Naive thymus-derived CD4-positive, alpha-beta T cell (primary cell): ENCODE results near the gene MRPL49. TPM values are rescaled to one million over a fixed set of nuclear protein-coding genes. Genes with fewer than 3 reads are reported as not detected.

Experiments used
- ATAC-seq: fragments of 150-1000 bp; cut with Tn5 transposase; 2 replicates; pipeline ENCODE4 v1.10.0; 2021; ENCODE audit warnings: mild to moderate bottlenecking, moderate library complexity
- CTCF ChIA-PET: fragments of 350-600 bp; sonication (Branson Sonifier 250); formaldehyde crosslinking; loops from one replicate; lab custom pipeline; 2021; ENCODE audit warnings: antibody characterized with exemption; lab: Charles Lee
- POLR2A ChIA-PET: fragments of 350-600 bp; sonication (Branson Sonifier 250); formaldehyde crosslinking; loops from one replicate; lab custom pipeline; 2021; ENCODE audit warnings: antibody characterized with exemption, inconsistent platforms; lab: Charles Lee
- DNase-seq, 9 donors: peaks; one replicate each; pipeline versions ENCODE4 v3.0.0 to v3.0.0-alpha.2; 2020 to 2022; ENCODE audit warnings: mixed read lengths in 1 of 9
- H3K27ac ChIP-seq: one replicate; pipeline ENCODE4 v1.7.0; 2013; ENCODE audit warnings: mild to moderate bottlenecking, low read depth, low read length, moderate library complexity
- H3K27me3 ChIP-seq, 2 donors: one replicate each; pipeline ENCODE4 v1.7.0; 2013; ENCODE audit warnings: low read length in 2 of 2, mild to moderate bottlenecking in 2 of 2, moderate library complexity in 2 of 2; ENCODE audit not compliant: control insufficient read depth in 2 of 2, insufficient read depth in 2 of 2
- H3K36me3 ChIP-seq, 3 experiments: 1 replicate in 2 of 3; 2 replicates in 1 of 3; pipeline ENCODE4 v1.7.0; 2013; ENCODE audit warnings: low read length in 3 of 3, mild to moderate bottlenecking in 3 of 3, moderate library complexity in 1 of 3; ENCODE audit not compliant: insufficient read depth in 3 of 3, control insufficient read depth in 2 of 3
- H3K4me1 ChIP-seq, 2 donors: one replicate each; pipeline ENCODE4 v1.7.0; 2013; ENCODE audit warnings: low read length in 2 of 2, mild to moderate bottlenecking in 2 of 2, moderate library complexity in 1 of 2; ENCODE audit not compliant: control insufficient read depth in 2 of 2, insufficient read depth in 2 of 2
- H3K4me3 ChIP-seq: 2 replicates; pipeline ENCODE4 v1.7.0; 2013; ENCODE audit warnings: mild to moderate bottlenecking, low read length
- H3K9me3 ChIP-seq, 3 experiments: 1 replicate in 2 of 3; 2 replicates in 1 of 3; pipeline ENCODE4 v1.7.0; 2013; ENCODE audit warnings: low read length in 3 of 3; ENCODE audit not compliant: control insufficient read depth in 2 of 3
- H3K27ac Mint-ChIP-seq, 9 donors: one replicate each; pipeline ENCODE4 v1.8.0; 2020 to 2022; ENCODE audit warnings: mixed read lengths in 9 of 9, mild to moderate bottlenecking in 8 of 9, moderate library complexity in 5 of 9, inconsistent platforms in 2 of 9
- H3K27me3 Mint-ChIP-seq, 5 donors: one replicate each; pipeline ENCODE4 v1.8.0; 2021 to 2022; ENCODE audit warnings: mixed read lengths in 5 of 5, mild to moderate bottlenecking in 1 of 5
- H3K36me3 Mint-ChIP-seq, 5 donors: one replicate each; pipeline ENCODE4 v1.8.0; 2020 to 2022; ENCODE audit warnings: mixed read lengths in 5 of 5, mild to moderate bottlenecking in 3 of 5, inconsistent platforms in 1 of 5
- H3K4me1 Mint-ChIP-seq, 7 donors: one replicate each; pipeline ENCODE4 v1.8.0; 2020 to 2022; ENCODE audit warnings: mixed read lengths in 7 of 7, mild to moderate bottlenecking in 3 of 7, inconsistent platforms in 1 of 7
- H3K4me3 Mint-ChIP-seq, 10 donors: one replicate each; pipeline ENCODE4 v1.8.0; 2020 to 2022; ENCODE audit warnings: mild to moderate bottlenecking in 10 of 10, mixed read lengths in 10 of 10, moderate library complexity in 6 of 10, inconsistent platforms in 2 of 10
- H3K9me3 Mint-ChIP-seq, 11 donors: one replicate each; pipeline ENCODE4 v1.8.0; 2020 to 2022; ENCODE audit warnings: mixed read lengths in 11 of 11, mild to moderate bottlenecking in 4 of 11, inconsistent platforms in 1 of 11, moderate library complexity in 1 of 11
- intact Hi-C, 2 donors: fragments of 100-400 bp; cut with micrococcal nuclease; formaldehyde crosslinking; loops; one replicate each; pipeline ENCODE4 v1.15.1; 2023
- polyA plus RNA-seq, 2 donors: library from polyadenylated mRNA; unstranded; fragments of 300-500 nt; fragmentation: Illumina TruSeq; gene quantifications; one replicate each; pipeline ENCODE4 v1.2.3, GENCODE V29; 2021
- total RNA-seq, 6 experiments: library from RNA in 5 of 6; stranded (reverse) in 5 of 6; gene quantifications; 1 replicate in 5 of 6; 2 replicates in 1 of 6; pipeline ENCODE4 v1.2.3 and lab custom pipeline; 2021 to 2026

MRPL49 gene
- total and polyA plus RNA-seq, 7 experiments from 2014 or later = 38.1 to 102 (median 62.9) TPM

DNA sequence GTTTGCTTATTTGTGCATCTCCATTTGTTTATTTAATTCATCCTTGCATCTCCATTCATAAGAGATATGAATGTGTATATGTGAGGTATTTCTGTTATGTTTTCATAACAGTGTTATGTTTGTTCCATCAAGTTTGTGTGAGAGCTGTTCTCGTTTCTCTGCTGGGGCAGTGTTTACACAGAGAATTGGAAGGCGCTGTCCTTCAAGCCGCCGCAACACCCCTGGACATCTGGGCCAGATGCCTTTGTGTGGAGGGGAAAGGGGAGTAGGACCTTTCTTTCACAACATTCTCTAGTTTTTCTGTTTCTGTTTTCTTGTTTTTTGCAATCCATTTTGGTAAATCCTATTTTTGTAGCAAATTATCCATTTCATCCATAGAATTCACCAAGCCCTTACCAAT, 17.5 kb upstream of the MRPL49 start:
- no peak for ATAC-seq
- H3K27me3 Mint-ChIP-seq = no peaks in the 10 kb centered on the region
- peaks cover 8 to 26% (median 12%) of the 10 kb centered on the region in 7 donors for H3K4me1 Mint-ChIP-seq

DNA sequence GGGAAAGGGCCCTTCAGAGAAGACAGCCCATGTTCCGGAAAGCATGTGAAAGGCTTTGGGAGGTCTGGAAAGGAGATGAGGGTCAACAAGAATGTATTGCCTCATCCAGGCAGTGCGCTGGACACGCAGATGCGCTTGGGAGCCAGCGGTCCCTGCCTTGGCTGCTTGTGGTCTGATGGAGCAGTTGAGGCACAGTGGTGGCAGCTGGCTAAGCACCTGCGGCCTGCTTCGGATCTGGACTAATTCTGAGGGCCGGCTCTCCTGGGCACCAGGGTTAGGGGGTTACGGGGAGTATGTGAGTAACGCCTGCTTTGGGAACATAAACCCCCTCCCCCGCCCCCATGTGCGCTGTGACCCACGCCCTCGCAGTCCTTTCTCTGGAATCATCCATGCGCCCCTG, 15.0 kb upstream of the MRPL49 start:
- ATAC-seq = no peak
- Histone ChIP-seq H3K4me3 (no peak overlapping the region), H3K27ac (no peak overlapping the region), H3K36me3 (peaks cover 0 to 53% (median 4%) of the 10 kb centered on the region in 3 experiments), H3K4me1 (peaks cover 13% of the 10 kb centered on the region in 2 donors), H3K9me3 (no peaks in the 10 kb centered on the region), H3K27me3 (no peaks in the 10 kb centered on the region)
- POLR2A ChIA-PET = interaction anchor here (1.0 to 7.5 kb wide), 2 partner anchors 15 to 84 kb away, joined by 3 to 98 read pairs; partner anchors contain the start of genes FAU and MRPL49
- Mint-ChIP-seq H3K4me3 (no peak overlapping the region), H3K27ac (peak overlapping the region in 1 of 9 donors; percentile 52), H3K36me3 (peaks cover 0 to 18% (median 9%) of the 10 kb centered on the region in 5 donors), H3K4me1 (peaks cover 26 to 35% (median 33%) of the 10 kb centered on the region in 7 donors), H3K9me3 (no peaks in the 10 kb centered on the region), H3K27me3 (no peaks in the 10 kb centered on the region)
- CTCF ChIA-PET = no interaction called here
- DNase-seq = no peak
- intact Hi-C loops = no loop called here

More for the DNA sequence above, 17.5 kb upstream of the MRPL49 start:
- no peak overlapping the region for H3K27ac ChIP-seq
- Mint-ChIP-seq H3K27ac (peak overlapping the region in 1 of 9 donors; percentile 49), H3K4me3 (no peak overlapping the region), H3K9me3 (no peaks in the 10 kb centered on the region), H3K36me3 (peaks cover 0 to 22% (median 8%) of the 10 kb centered on the region in 5 donors)
- H3K36me3 ChIP-seq = peaks cover 0 to 55% (median 4%) of the 10 kb centered on the region in 3 experiments
- no peak for DNase-seq
- no peaks in the 10 kb centered on the region for H3K9me3 ChIP-seq
- no peak overlapping the region for H3K4me3 ChIP-seq
- POLR2A ChIA-PET = interaction anchor here (0.7 to 1.5 kb wide), 4 partner anchors 31 to 1734 kb away, joined by 3 read pairs; no protein-coding TSS in a partner anchor
- CTCF ChIA-PET = interaction anchor here (1.3 kb wide), 1 partner anchor 13 kb away, joined by 5 read pairs; the partner anchor contains the start of gene ZNHIT2
- no peaks in the 10 kb centered on the region for H3K4me1 ChIP-seq
- H3K27me3 ChIP-seq = no peaks in the 10 kb centered on the region
- intact Hi-C loops = no loop called here

DNA sequence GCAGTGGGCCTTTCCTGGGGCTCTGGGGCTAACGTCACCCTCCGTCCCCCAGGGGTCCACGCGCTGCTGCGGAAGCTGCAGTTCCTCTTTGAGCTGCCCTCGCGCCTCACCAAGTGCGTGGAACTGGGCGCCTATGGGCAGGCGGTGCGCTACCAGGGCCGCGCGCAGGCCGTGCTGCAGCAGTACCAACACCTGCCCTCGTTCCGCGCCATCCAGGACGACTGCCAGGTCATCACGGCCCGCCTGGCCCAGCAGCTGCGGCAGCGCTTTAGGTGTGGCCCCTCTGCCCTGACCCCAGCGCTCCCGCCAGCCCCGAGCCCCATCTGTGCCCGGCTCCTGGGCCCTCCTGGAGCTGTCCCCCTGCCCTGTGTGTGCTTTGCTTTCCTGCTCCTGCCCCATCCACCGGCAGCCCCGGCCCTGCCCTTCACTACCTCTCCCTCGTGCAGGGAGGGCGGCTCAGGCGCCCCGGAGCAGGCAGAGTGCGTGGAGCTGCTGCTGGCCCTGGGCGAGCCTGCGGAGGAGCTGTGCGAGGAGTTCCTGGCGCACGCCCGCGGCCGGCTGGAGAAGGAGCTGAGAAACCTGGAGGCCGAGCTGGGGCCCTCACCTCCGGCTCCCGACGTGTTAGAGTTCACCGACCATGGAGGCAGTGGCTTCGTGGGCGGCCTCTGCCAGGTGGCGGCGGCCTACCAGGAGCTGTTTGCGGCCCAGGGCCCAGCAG, 14.2 kb upstream of the MRPL49 start:
- Mint-ChIP-seq H3K27ac (no peak overlapping the region), H3K36me3 (peaks cover 0 to 18% (median 9%) of the 10 kb centered on the region in 5 donors), H3K27me3 (no peaks in the 10 kb centered on the region), H3K4me3 (no peak overlapping the region), H3K4me1 (peaks cover 28 to 35% (median 33%) of the 10 kb centered on the region in 7 donors), H3K9me3 (no peaks in the 10 kb centered on the region)
- peaks cover 13 to 15% of the 10 kb centered on the region in 2 donors for H3K4me1 ChIP-seq
- intact Hi-C loops = no loop called here
- POLR2A ChIA-PET = interaction anchor here (0.6 to 7.5 kb wide), 4 partner anchors 9 to 24 kb away, joined by 3 to 98 read pairs (median 40); partner anchors contain the start of genes FAU, MRPL49, VPS51 and ZNHIT2
- no peaks in the 10 kb centered on the region for H3K9me3 ChIP-seq
- H3K4me3 ChIP-seq = no peak overlapping the region
- no peak overlapping the region for H3K27ac ChIP-seq
- ATAC-seq (no peak), DNase-seq (no peak)
- no peaks in the 10 kb centered on the region for H3K27me3 ChIP-seq
- peaks cover 0 to 47% (median 4%) of the 10 kb centered on the region in 3 experiments for H3K36me3 ChIP-seq
- CTCF ChIA-PET = interaction anchor here (0.6 kb wide), 1 partner anchor 620 kb away, joined by 3 read pairs; no protein-coding TSS in a partner anchor

GRCh38 chr11:65108469-65109123, 13.5 kb upstream of the MRPL49 start:
- DNase-seq = no peak
- H3K4me3 ChIP-seq = no peak overlapping the region
- no peak overlapping the region for H3K4me3 Mint-ChIP-seq

DNA sequence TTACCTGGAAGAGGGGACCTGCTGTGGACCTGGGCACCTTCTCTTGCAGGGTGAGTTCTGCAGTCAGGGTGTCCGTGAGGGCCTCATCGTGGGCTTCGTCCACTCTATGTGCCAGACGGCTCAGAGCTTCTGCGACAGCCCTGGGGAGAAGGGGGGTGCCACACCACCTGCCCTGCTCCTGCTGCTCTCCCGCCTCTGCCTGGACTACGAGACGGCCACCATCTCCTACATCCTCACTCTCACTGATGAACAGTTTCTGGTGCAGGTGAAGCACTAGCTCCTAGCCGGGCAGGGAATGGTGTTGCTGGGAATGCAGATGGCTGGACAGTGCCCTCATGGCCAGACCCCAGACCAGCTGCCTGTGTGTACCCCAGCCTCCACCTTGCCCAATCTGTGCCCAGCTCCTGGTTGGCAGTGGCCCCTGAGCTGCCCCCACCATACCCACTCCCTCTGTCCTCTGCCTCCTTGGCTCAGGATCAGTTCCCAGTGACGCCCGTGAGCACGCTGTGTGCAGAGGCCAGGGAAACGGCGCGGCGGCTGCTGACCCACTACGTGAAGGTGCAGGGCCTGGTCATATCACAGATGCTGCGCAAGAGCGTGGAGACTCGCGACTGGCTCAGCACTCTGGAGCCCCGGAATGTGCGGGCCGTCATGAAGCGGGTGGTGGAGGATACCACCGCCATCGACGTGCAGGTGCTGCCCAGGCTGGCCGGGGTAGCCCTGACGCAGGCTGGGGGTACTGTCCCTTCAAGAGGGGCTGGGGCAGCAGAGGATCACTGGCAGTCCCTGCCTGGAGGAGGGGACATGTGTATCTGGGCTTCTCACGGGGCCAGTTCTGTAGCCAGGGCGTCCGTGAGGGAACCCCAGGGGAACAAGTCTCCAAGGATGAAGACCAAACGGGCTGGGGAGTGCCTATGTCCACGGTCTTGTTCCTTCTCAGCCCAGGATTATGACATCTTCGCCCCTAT, 12.6 kb upstream of the MRPL49 start:
- POLR2A ChIA-PET = interaction anchor here (1.0 to 7.5 kb wide), 12 partner anchors 9 to 400 kb away, joined by 3 to 98 read pairs (median 4); partner anchors contain the start of genes ARL2, CAPN1, DPF2 and FAU
- no peak overlapping the region for H3K4me3 Mint-ChIP-seq
- intact Hi-C loops = loop anchor here (1.0 to 10.0 kb wide), 15 partner anchors 9 to 403 kb away; partner anchors contain the start of genes CAPN1 (in 2 of the 2), ARL2 (in 1 of the 2), CDC42EP2 (in 1 of the 2) and CDCA5 (in 1 of the 2)
- Histone ChIP-seq H3K36me3 (peaks cover 0 to 46% (median 4%) of the 10 kb centered on the region in 3 experiments), H3K4me1 (peaks cover 21 to 23% of the 10 kb centered on the region in 2 donors), H3K9me3 (no peaks in the 10 kb centered on the region), H3K27me3 (no peaks in the 10 kb centered on the region), H3K27ac (peak overlapping the region; percentile 70), H3K4me3 (no peak overlapping the region)
- H3K4me1 Mint-ChIP-seq = peaks cover 28 to 45% (median 38%) of the 10 kb centered on the region in 7 donors
- no peaks in the 10 kb centered on the region for H3K27me3 Mint-ChIP-seq
- peaks cover 0 to 15% (median 8%) of the 10 kb centered on the region in 5 donors for H3K36me3 Mint-ChIP-seq
- CTCF ChIA-PET = interaction anchor here (0.5 to 4.1 kb wide), 10 partner anchors 8 to 294 kb away, joined by 3 to 48 read pairs (median 4); partner anchors contain the start of genes CAPN1, FAU and MRPL49
- DNase-seq (no peak), ATAC-seq (no peak)
- no peaks in the 10 kb centered on the region for H3K9me3 Mint-ChIP-seq
- peak overlapping the region in 8 of 9 donors; percentile 50 to 100 (median 88) for H3K27ac Mint-ChIP-seq

More at GRCh38 chr11:65108469-65109123, 13.5 kb upstream of the MRPL49 start:
- Mint-ChIP-seq H3K4me1 (peaks cover 30 to 41% (median 33%) of the 10 kb centered on the region in 7 donors), H3K27me3 (no peaks in the 10 kb centered on the region), H3K36me3 (peaks cover 0 to 15% (median 9%) of the 10 kb centered on the region in 5 donors), H3K9me3 (no peaks in the 10 kb centered on the region), H3K27ac (no peak overlapping the region)
- intact Hi-C loops = no loop called here
- no peaks in the 10 kb centered on the region for H3K27me3 ChIP-seq
- peaks cover 19 to 22% of the 10 kb centered on the region in 2 donors for H3K4me1 ChIP-seq
- no peak overlapping the region for H3K27ac ChIP-seq
- ChIA-PET CTCF (interaction anchor here (0.6 to 1.2 kb wide), 2 partner anchors 17 to 620 kb away, joined by 3 read pairs; no protein-coding TSS in a partner anchor), POLR2A (interaction anchor here (0.6 to 7.5 kb wide), 4 partner anchors 9 to 23 kb away, joined by 3 to 98 read pairs (median 40); partner anchors contain the start of genes FAU, MRPL49, VPS51 and ZNHIT2)
- H3K9me3 ChIP-seq = no peaks in the 10 kb centered on the region
- ATAC-seq = no peak
- H3K36me3 ChIP-seq = peaks cover 0 to 47% (median 4%) of the 10 kb centered on the region in 3 experiments
